HCEC 1CT (cell line): ENCODE results near the gene TK2.
A peak's percentile ranks its signal among the peaks of the same experiment; 100 is the strongest.
"Not testable (repeated sequence)": the region's sequence is repeated elsewhere in the genome, so short reads cannot be mapped to it uniquely, and the experiment has no call there.

ENCODE experiments used
- DNase-seq: peaks from one replicate; pipeline ENCODE4 v3.0.0-alpha.2; 2017

The TK2 gene

GRCh38 chr16:66517586-66518263 is 32.2 kb downstream of the TK2 start:
- DNase-seq = no peak

- DNase-seq = peak; percentile 97
These were observed 32.9 kb downstream of the TK2 start for GRCh38 chr16:66516808-66517585.

- no peak for DNase-seq
These were observed 33.5 kb downstream of the TK2 start for GRCh38 chr16:66516509-66516807.

GRCh38 chr16:66515596-66516508 is 34.1 kb downstream of the TK2 start:
- DNase-seq = peak; percentile 53

- not testable (repeated sequence) for DNase-seq
These were observed 34.8 kb downstream of the TK2 start for GRCh38 chr16:66514980-66515595.

- not testable (repeated sequence) for DNase-seq
These were observed 35.5 kb downstream of the TK2 start for GRCh38 chr16:66514391-66514790.

GRCh38 chr16:66513111-66513723 is 36.7 kb downstream of the TK2 start:
- no peak for DNase-seq

- peak; percentile 70 for DNase-seq
These were observed 37.4 kb downstream of the TK2 start for GRCh38 chr16:66512272-66513110.

- peak; percentile 74 for DNase-seq
These were observed 38.2 kb downstream of the TK2 start for GRCh38 chr16:66511602-66512271.

GRCh38 chr16:66510711-66511601 is 39.0 kb downstream of the TK2 start:
- DNase-seq = no peak

- no peak for DNase-seq
These were observed 39.6 kb downstream of the TK2 start for GRCh38 chr16:66510298-66510697.

GRCh38 chr16:66509576-66509975 is 40.3 kb downstream of the TK2 start:
- DNase-seq = no peak

- DNase-seq = no peak
These were observed 40.9 kb downstream of the TK2 start for GRCh38 chr16:66508914-66509496.

GRCh38 chr16:66508248-66508913 is 41.5 kb downstream of the TK2 start:
- no peak for DNase-seq

- DNase-seq = no peak
These were observed 42.1 kb downstream of the TK2 start for GRCh38 chr16:66507731-66508239.

GRCh38 chr16:66503612-66504011 is 46.3 kb downstream of the TK2 start:
- DNase-seq = no peak

- DNase-seq = no peak
These were observed 46.9 kb downstream of the TK2 start for GRCh38 chr16:66503030-66503429.

- DNase-seq = peak; percentile 28
These were observed 47.7 kb downstream of the TK2 start for GRCh38 chr16:66502020-66502913.
